Neural cell (in vitro differentiated cells): ENCODE data around the gene CDK4.
A peak's percentile ranks its signal among the peaks of the same experiment; 100 is the strongest.

ENCODE experiments used
- CTCF ChIP-seq: fragments of 450-650 bp; IDR thresholded peaks from 2 replicates; pipeline ENCODE4 v1.5.1; 2014; ENCODE audit warnings: antibody characterized with exemption, mild to moderate bottlenecking, moderate library complexity; ENCODE audit not compliant: poor library complexity, severe bottlenecking
- EP300 ChIP-seq: fragments of 450-650 bp; conservative IDR thresholded peaks from 2 replicates; pipeline ENCODE4 v1.6.1; 2014; ENCODE audit warnings: antibody characterized with exemption, mild to moderate bottlenecking, moderate library complexity; ENCODE audit not compliant: poor library complexity, severe bottlenecking
- EZH2 ChIP-seq: fragments of 200-600, 300-800 bp; shearing (Covaris generic), sonication (generic); IDR thresholded peaks from 2 replicates; pipeline ENCODE4 v1.6.1; 2014; ENCODE audit warnings: antibody characterized with exemption, low read length, borderline replicate concordance, mild to moderate bottlenecking; ENCODE audit not compliant: insufficient read depth, poor library complexity, severe bottlenecking
- MXI1 ChIP-seq: fragments of 450-650 bp; conservative IDR thresholded peaks from 2 replicates; pipeline ENCODE4 v1.6.1; 2014; ENCODE audit warnings: antibody characterized with exemption, mild to moderate bottlenecking; ENCODE audit not compliant: poor library complexity, severe bottlenecking
- POLR2AphosphoS5 ChIP-seq: IDR thresholded peaks from 2 replicates; pipeline ENCODE4 v1.6.1; 2012
- REST ChIP-seq: IDR thresholded peaks from 2 replicates; pipeline ENCODE4 v1.6.1; 2012; ENCODE audit warnings: borderline replicate concordance
- SMC3 ChIP-seq: fragments of 450-650 bp; conservative IDR thresholded peaks from 2 replicates; pipeline ENCODE4 v1.6.1; 2014; ENCODE audit warnings: antibody characterized with exemption, mild to moderate bottlenecking, moderate library complexity; ENCODE audit not compliant: poor library complexity
- TAF1 ChIP-seq: IDR thresholded peaks from 2 replicates; pipeline ENCODE4 v1.6.1; 2012; ENCODE audit warnings: low read depth

GRCh38 chr12:57759360-57759980 lies 7.4 kb upstream of the CDK4 start:
- TF ChIP-seq REST = no peak
- no peak for TF ChIP-seq TAF1
- TF ChIP-seq CTCF = peak; percentile 72
- no peak for TF ChIP-seq POLR2AphosphoS5
- no peak for TF ChIP-seq EZH2
- peak; percentile 49 for TF ChIP-seq SMC3
- no peak for TF ChIP-seq MXI1
- no peak for TF ChIP-seq EP300
